NOMO-1 treated with DMSO at 0.1 percent for 48 hours (cell line): ENCODE results near the gene IBA57.
A peak's percentile ranks its signal among the peaks of the same experiment; 100 is the strongest.
"Not testable (repeated sequence)": the region's sequence is repeated elsewhere in the genome, so short reads cannot be mapped to it uniquely, and the experiment has no call there.

ENCODE experiments used
- DNase-seq: peaks from one replicate; lab custom pipeline; 2025; ENCODE audit not compliant: unreplicated experiment; lab: John Stamatoyannopoulos, UW

Gene IBA57

DNA sequence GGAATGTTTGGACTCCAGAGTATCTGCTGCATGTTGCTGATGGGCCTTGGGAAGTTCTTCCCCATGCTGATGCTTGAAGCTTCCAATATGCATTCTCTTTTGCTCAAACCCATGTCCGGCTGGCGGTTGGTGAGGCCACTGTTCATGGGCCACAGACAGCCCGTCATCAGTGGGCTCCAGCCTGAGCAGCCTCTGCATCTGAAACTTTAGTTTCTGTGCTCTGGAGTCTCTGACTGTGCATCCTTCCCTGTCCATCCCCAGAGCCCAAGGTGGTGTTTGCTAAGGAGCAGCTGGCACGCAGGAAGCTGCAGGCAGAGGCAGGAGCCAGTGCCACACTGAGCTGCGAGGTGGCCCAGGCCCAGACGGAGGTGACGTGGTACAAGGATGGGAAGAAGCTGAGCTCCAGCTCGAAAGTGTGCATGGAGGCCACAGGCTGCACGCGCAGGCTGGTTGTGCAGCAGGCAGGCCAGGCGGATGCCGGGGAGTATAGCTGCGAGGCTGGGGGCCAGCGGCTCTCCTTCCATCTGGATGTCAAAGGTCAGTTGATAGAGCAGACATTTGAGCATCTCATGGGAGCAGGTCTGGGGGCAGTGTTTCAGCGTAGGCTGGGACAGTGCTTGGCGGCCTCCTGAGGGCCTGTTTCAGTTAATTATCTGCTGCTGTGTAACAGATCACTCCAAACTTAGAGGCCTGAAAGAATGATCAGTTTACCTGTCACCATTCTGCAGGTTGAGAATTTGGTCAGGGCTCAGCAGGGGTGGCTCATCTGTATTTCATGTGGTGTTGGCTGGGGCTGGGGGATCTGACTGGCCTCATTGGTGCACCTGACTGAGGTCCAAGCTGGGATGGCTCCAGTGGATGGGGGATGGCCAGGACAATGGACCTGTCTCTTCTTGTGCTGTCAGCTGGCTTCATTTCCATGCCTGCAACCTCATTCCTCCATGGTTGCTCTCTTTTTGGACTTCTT lies 58.9 kb downstream of the IBA57 start:
- DNase-seq: no peak

DNA sequence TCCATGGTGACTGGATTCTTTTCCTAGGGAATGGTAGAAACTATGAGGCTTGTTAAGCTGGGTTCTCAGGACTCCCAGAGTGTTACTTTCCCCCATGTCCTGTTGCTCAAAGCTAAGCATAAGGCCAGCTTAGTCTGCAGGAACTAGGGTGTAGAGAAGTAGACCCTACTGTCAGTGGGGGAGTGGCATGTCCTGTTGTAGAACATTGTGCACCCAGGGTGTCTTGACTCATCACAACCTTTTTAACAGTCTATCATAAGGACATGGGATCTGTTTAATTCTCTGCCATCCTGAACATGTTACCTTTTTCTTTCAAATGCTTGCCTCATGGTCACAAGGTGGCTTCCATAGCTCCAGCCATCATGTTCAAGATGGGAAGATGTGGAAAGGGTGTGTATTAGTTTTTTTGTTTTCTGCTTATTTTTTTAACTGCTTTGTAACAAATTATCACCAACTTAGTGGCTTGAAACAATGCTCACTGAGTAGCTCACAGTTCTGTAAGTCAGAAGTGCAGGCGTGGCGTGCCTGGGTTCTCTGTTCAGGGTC lies 59.6 kb downstream of the IBA57 start:
- DNase-seq: no peak

DNA sequence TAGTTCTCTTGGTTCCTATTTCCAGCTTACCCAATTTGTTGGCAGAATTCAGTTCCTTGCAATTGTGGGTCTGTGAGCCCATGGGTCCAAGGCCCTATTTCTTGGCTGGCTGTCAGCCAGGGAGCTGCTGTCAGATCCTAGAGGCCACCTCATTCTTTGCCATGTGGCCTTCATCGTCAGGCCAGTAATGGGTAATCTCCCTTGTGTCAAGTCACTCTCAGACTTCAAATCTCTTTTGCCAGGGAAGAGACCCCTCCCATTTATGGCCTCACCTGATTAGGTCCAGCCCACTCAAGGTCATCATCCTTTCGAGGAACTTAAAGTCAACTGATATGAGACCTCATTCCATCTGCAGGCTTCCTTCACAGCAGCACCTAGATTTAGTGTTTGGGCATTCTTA lies 60.1 kb downstream of the IBA57 start:
- no peak for DNase-seq

DNA sequence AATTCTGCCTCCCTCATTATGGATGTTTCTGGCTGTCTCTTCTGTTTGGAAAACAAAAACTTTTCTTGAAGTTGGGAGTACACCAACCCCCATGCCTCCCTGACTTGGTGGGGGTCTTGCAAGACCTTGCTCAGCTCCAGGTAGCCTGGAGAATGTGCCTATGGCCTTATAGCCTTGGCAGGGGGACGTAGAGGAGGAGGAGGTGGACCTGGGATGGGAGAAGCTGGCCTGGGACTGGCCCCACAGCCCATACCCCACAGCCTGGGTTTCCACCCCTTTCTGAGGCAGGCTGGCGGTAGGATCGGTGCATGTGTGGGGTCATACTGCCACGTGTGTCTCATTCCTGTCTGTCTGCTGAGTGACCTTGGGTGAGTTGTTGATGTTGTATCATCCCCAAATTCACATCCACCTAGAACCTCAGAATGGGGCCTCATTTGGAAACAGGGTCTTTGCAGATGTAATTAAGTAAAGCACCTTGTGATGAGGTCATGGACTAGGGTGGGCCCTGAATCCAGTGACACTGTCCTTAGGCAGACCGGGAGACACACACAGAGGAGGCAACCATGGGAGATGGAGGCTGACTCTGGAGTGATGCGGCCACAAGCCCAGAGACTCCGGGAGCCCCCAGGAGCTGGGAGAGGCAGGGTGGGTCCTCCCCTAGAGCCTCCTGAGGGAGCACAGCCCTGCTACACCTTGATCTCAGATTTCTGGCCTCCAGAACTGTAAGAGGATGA lies 60.7 kb downstream of the IBA57 start:
- DNase-seq: no peak

DNA sequence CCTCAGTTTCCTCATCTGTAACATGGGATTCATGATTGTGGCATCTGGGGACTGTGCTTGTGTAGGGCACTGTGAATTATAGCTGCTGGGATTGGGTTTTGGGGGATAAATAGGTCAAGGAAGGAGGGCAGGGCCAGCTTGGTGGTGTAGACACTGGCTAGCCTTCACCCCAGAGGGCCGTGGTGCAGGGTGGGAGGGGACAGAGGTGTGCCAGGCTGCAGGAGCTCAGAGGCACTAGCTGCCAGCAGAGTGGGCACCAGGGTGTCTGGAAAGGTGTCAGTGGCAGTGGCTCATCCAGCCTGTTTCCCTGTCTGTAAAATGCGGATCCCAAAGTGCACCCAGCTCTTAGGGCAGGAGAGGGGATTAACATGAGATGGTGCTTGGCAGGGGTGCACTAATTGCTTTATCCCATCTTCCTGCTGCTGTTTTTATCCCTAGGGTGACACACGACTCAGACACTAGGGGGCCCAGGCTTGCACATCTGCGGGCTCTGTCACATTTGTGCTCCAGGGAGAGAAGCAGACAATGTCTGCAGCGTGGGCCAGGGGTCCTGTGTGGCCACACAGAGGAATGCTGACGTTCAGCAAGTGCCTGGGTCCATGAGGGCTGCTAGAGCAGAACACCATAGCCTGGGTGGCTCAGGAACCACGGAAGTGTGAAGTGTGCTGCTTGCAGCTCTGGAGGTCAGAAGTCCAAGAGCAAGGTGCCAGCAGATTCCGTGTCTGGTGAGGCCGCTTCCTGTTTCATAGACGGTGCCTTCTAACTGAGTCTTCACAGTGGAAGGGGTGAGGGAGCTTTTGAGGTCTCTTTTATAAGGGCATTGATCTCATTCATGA lies 61.6 kb downstream of the IBA57 start:
- peak; percentile 67 for DNase-seq

DNA sequence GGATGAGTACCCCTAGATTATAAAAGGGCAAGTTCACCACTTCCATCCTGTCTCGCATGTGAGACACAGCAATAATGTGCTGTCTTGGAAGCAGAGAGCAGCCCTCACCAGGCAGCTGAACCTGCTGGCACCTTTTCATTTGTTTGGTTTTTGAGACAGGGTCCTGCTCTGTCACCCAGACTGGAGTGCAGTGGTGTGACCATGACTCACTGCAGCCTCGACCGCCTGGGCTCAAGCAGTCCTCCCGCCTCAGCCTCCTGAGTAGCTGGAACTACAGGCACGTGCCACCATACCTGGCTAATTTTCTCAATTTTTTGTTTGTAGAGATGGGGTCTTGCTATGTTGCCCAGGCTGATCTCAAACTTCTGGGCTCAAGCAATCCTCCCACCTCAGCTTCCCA lies 62.5 kb downstream of the IBA57 start:
- not testable (repeated sequence) for DNase-seq

DNA sequence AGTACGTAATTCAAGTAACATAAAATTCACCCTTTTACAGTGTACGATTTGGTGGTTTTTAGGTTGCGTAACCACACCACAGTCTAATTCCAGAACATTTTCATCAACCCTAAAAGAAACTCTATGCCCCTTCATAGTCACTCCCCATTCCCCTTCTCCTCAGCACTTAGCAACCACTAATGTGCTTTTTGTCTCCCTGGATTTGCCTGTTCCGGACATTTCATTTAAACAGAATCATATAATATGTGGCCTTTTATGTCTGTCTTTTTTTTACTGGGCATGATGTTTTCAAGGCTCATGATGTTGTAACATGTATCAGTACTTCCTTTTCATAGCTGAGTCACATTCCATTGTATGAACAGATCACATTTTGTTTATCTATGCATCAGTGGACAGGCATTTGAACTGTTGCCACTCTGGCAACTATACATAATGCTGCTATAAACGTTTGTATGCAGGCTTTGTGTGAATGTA lies 63.0 kb downstream of the IBA57 start:
- DNase-seq: peak; percentile 87

DNA sequence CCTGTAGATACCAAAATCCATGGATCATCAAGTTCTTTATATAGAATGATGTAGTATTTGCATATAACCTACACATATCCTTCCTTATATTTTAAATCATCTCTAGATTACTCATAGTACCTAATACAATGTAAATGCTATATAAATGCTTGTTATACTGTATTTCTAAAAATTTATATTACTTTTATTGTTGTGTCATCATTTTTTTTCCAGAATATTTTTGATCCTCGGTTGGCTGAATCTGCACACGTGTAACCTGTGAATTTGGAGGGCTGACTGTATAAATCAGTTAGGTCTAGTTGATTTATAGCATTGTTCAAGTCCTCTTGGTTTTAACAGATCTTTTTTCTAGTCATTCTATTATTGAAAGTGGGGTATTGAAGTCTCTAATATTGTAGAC lies 65.6 kb downstream of the IBA57 start:
- DNase-seq: no peak
